ENCODE measurements around the gene CARD18.

- TF ChIP-seq, protein P1, sequence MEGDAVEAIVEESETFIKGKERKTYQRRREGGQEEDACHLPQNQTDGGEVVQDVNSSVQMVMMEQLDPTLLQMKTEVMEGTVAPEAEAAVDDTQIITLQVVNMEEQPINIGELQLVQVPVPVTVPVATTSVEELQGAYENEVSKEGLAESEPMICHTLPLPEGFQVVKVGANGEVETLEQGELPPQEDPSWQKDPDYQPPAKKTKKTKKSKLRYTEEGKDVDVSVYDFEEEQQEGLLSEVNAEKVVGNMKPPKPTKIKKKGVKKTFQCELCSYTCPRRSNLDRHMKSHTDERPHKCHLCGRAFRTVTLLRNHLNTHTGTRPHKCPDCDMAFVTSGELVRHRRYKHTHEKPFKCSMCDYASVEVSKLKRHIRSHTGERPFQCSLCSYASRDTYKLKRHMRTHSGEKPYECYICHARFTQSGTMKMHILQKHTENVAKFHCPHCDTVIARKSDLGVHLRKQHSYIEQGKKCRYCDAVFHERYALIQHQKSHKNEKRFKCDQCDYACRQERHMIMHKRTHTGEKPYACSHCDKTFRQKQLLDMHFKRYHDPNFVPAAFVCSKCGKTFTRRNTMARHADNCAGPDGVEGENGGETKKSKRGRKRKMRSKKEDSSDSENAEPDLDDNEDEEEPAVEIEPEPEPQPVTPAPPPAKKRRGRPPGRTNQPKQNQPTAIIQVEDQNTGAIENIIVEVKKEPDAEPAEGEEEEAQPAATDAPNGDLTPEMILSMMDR (IDR thresholded peaks at IDR 0.05), result no peak
- TF ChIP-seq POLR2AphosphoS5 (IDR thresholded peaks at IDR 0.05) (no peak), POLR2A (IDR thresholded peaks at IDR 0.05) (no peak)
Measured at GRCh38 chr11:105162506-105162905, 22.9 kb upstream of the CARD18 start.
